ENCODE results near the gene RRAS. TPM values are rescaled to one million over a fixed set of nuclear protein-coding genes. Genes with fewer than 3 reads are reported as not detected.

The RRAS gene
- total and polyA plus RNA-seq, 2 donors from 2014 or later = 92.3 to 140 TPM

DNA sequence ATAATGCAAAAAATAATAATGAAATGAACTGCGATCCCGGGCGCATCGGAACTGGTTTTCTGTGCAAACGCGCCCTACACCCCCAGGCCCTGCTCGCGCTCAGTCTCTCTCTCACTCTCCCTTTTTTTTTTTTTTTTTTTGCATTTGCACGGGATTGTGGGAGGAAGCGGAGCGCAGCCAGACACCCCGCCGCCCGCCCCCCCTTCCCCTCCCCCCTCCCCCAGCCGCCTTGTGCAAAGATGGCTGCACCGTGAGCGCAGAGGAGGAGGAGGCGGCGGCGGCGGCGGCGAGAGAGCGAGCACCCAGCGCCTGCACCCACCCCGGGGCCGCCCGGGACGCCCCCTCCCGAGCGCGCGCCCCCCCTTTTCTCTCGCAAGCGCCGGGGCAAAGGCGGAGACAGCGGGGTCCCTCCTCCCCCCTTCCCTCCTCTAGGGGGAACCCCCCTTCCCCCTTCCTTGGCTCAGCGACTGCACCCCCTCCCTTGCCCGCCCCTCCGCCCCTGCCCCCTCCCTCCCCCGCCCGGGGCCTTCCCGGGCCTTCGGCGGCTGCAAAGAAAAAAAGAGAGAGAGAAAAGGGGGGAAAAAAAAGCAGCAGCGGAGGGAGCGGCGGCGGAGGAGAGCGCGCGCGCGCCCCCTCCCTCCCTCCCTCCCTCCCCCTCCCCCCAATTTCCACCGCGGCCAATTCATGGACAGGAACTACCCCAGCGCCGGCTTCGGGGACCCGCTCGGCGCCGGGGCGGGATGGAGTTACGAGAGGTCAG lies 48.8 kb downstream of the RRAS start, which contains the start of gene PRR12:
Gene PRR12, plus strand, starts transcription at position 212 of the 760 bp plus-strand sequence. Its CDS starts 473 bp downstream, at position 685.
- H3K27ac ChIP-seq (ENCODE audit: low read depth in 2 of 2, low read length in 2 of 2) = peak within 1 kb of the TSS; percentile 86 to 91
- peak within 1 kb of the TSS; percentile 47 to 96 (median 89) for H3K9ac ChIP-seq (ENCODE audit: low read length in 3 of 3)
- H3K36me3 ChIP-seq (ENCODE audit: control insufficient read depth in 2 of 3, insufficient read depth in 3 of 3, low read length in 3 of 3) = peaks cover 0 to 10% (median 0%) of the 10 kb centered on the region in 3 donors
- DNase-seq = peak; percentile 76 to 94 (median 89)
- FAIRE-seq = no peak
- TF ChIP-seq, protein P1, sequence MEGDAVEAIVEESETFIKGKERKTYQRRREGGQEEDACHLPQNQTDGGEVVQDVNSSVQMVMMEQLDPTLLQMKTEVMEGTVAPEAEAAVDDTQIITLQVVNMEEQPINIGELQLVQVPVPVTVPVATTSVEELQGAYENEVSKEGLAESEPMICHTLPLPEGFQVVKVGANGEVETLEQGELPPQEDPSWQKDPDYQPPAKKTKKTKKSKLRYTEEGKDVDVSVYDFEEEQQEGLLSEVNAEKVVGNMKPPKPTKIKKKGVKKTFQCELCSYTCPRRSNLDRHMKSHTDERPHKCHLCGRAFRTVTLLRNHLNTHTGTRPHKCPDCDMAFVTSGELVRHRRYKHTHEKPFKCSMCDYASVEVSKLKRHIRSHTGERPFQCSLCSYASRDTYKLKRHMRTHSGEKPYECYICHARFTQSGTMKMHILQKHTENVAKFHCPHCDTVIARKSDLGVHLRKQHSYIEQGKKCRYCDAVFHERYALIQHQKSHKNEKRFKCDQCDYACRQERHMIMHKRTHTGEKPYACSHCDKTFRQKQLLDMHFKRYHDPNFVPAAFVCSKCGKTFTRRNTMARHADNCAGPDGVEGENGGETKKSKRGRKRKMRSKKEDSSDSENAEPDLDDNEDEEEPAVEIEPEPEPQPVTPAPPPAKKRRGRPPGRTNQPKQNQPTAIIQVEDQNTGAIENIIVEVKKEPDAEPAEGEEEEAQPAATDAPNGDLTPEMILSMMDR (IDR thresholded peaks at IDR 0.05; ENCODE audit: borderline replicate concordance, extremely low read depth, insufficient read depth) = no peak
- peaks cover 0 to 15% (median 0%) of the 10 kb centered on the region in 3 donors for H3K4me1 ChIP-seq (ENCODE audit: control insufficient read depth in 2 of 3, insufficient read depth in 2 of 3, low read depth in 1 of 3, low read length in 3 of 3)
- peak within 1 kb of the TSS; percentile 71 to 88 (median 79) for H3K4me3 ChIP-seq (ENCODE audit: low read length in 3 of 3)
- H3K9me3 ChIP-seq (ENCODE audit: control insufficient read depth in 2 of 3, insufficient read depth in 1 of 3, low read length in 3 of 3) = no peaks in the 10 kb centered on the region
- intact Hi-C loops (cut with DNase I) = no loop called here
- H3K27me3 ChIP-seq (ENCODE audit: control insufficient read depth, insufficient read depth, low read length) = no peaks in the 10 kb centered on the region

DNA sequence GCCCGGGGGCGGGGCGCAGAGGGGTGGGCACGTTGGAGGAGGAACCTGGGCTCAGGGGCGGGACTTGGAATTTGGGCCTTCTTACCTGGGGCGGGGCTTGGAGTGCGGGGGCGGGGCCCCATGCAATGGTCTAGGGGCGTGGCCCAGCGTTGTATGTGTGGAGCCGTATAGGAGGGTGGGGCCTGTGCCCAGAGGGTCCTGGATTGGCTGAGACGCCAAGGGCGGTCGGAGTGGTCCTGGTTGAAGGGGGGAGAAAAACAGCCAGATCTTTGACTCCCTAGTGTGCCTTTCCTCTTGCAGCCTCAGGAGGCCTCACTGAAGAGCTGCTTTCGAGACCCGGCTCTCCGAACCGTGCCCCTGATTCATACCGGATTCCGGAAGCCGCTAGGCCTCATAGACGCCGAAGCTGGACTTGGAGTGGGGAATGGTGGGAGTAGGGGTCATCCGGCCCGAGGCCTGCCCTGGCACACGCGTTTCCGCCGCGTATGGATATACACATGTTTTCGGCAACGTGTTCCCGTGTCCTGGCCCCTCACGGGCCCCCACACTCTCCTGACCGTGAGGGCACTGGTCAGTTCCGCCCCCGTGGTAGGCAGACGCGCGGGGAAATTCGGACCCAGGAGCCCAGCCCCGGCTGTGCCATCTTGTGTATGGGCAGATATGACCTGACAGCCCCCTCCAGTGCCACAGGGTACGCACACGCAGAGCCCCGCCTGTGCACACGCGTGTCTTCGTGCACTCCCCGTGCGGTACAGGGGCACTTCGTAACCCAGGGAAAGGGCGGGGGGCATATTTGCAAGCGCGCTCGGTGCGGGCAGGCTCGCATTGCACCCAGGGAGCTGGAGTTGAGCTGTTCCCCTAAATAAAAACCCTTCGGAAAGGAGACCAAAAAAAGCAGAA lies 49.6 kb downstream of the RRAS start:
- H3K4me1 ChIP-seq (ENCODE audit: control insufficient read depth in 2 of 3, insufficient read depth in 2 of 3, low read depth in 1 of 3, low read length in 3 of 3) = peaks cover 0 to 15% (median 0%) of the 10 kb centered on the region in 3 donors
- peak overlapping the region; percentile 11 to 96 (median 89) for H3K9ac ChIP-seq (ENCODE audit: low read length in 3 of 3)
- TF ChIP-seq, protein P1 (IDR thresholded peaks at IDR 0.05; ENCODE audit: borderline replicate concordance, extremely low read depth, insufficient read depth) = no peak
- H3K4me3 ChIP-seq (ENCODE audit: low read length in 3 of 3) = peak overlapping the region; percentile 50 to 88 (median 79)
- no peaks in the 10 kb centered on the region for H3K9me3 ChIP-seq (ENCODE audit: control insufficient read depth in 2 of 3, insufficient read depth in 1 of 3, low read length in 3 of 3)
- peaks cover 0 to 10% (median 0%) of the 10 kb centered on the region in 3 donors for H3K36me3 ChIP-seq (ENCODE audit: control insufficient read depth in 2 of 3, insufficient read depth in 3 of 3, low read length in 3 of 3)
- intact Hi-C loops (cut with DNase I) = no loop called here
- no peaks in the 10 kb centered on the region for H3K27me3 ChIP-seq (ENCODE audit: control insufficient read depth, insufficient read depth, low read length)
- DNase-seq (peak; percentile 98 to 99 (median 98)), FAIRE-seq (no peak)
- H3K27ac ChIP-seq (ENCODE audit: low read depth in 2 of 2, low read length in 2 of 2) = peak overlapping the region; percentile 86 to 91

DNA sequence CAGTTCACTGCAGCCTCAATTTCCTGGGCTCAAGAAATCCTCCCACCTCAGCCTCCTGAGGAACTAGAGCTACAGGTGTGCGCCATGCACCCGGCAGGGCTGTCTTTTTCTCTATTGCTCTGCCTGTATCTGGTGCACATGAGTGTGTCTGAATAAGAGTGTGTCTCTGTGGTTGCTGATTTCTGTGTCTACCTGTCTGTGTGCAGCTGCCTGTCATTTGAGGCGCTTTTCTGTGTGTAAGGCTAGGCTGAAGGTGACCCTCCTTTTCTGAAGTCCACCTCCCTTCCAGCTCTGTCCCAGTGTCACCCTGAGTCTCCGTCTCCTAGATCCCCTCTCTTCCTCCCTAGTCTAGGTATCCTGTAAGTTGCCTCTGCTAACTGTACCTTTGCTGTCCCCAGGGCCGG lies 50.4 kb downstream of the RRAS start:
- TF ChIP-seq, protein P1 (IDR thresholded peaks at IDR 0.05; ENCODE audit: borderline replicate concordance, extremely low read depth, insufficient read depth) = no peak
- no peak for DNase-seq
- intact Hi-C loops (cut with DNase I) = no loop called here
- FAIRE-seq = no peak
- peaks cover 0 to 15% (median 0%) of the 10 kb centered on the region in 3 donors for H3K4me1 ChIP-seq (ENCODE audit: control insufficient read depth in 2 of 3, insufficient read depth in 2 of 3, low read depth in 1 of 3, low read length in 3 of 3)
- peaks cover 0 to 8% (median 0%) of the 10 kb centered on the region in 3 donors for H3K36me3 ChIP-seq (ENCODE audit: control insufficient read depth in 2 of 3, insufficient read depth in 3 of 3, low read length in 3 of 3)
- H3K4me3 ChIP-seq (ENCODE audit: low read length in 3 of 3) = no peak overlapping the region
- H3K9me3 ChIP-seq (ENCODE audit: control insufficient read depth in 2 of 3, insufficient read depth in 1 of 3, low read length in 3 of 3) = no peaks in the 10 kb centered on the region
- H3K9ac ChIP-seq (ENCODE audit: low read length in 3 of 3) = no peak overlapping the region
- H3K27ac ChIP-seq (ENCODE audit: low read depth in 2 of 2, low read length in 2 of 2) = peak overlapping the region in 1 of 2 donors; percentile 41
- H3K27me3 ChIP-seq (ENCODE audit: control insufficient read depth, insufficient read depth, low read length) = no peaks in the 10 kb centered on the region

All from kidney (tissue), 14 donors.